Spinal cord (tissue), 4 donors: ENCODE data around the gene TMEM248. TPM values are rescaled to one million over a fixed set of nuclear protein-coding genes. Genes with fewer than 3 reads are reported as not detected.

Experiments
- polyA plus RNA-seq, 2 donors: library from polyadenylated mRNA; unstranded; fragments of 120-200 nt; gene quantifications; one replicate each; pipeline ENCODE4 v1.2.1, GENCODE V29; 2013; ENCODE audit not compliant: insufficient read length in 2 of 2
- small RNA-seq: library from RNA; depleted of rRNA; stranded (forward); fragments of <200 nt; gene quantifications from one replicate; pipeline ENCODE3, GENCODE V24; 2014; ENCODE audit warnings: low replicate concordance
- total RNA-seq, 2 donors: library from RNA; depleted of rRNA in 1 of 2; stranded (reverse); fragments of 120-200 nt in 1 of 2; fragments of >200 nt in 1 of 2; gene quantifications; one replicate each; pipeline versions ENCODE4 v1.2.3 to v1.2.4, GENCODE V29; 2013 to 2014

The TMEM248 gene
- total and polyA plus RNA-seq, 4 donors, result 68.2 to 101 (median 76.2) TPM

Small RNA genes within 50 kb of the gene (small RNA-seq; reads per million reads assigned to genes)
- gene RF00017 (not detected), gene RN7SL43P (not detected), gene RNU6-1254P (not detected)

Other genes starting within 250 kb of the TMEM248 start
- gene RABGEF1, start 180.5 kb upstream of the TMEM248 start, total RNA-seq, result 10 to 100 TPM; 29.6 to 40.3 TPM
- gene RABGEF1, start 180.5 kb upstream of the TMEM248 start, polyA plus RNA-seq, result 10 to 100 TPM; 35.7 to 42.5 TPM
- 100 to 1,000 TPM in 1 of 2 donors, 10 to 100 TPM in 1; 78.3 to 124 TPM for gene SBDS, start 74.4 kb downstream of the TMEM248 start, total RNA-seq
- 100 to 1,000 TPM; 130 to 140 TPM for gene SBDS, start 74.4 kb downstream of the TMEM248 start, polyA plus RNA-seq
- 10 to 100 TPM; 20.2 to 26.7 TPM for gene TYW1, start 75.6 kb downstream of the TMEM248 start, total RNA-seq
- gene TYW1, start 75.6 kb downstream of the TMEM248 start, polyA plus RNA-seq, result 10 to 100 TPM; 14.8 to 16.5 TPM